GM19240 (cell line): ENCODE measurements around the gene RNF149.
"Not testable (repeated sequence)": the region's sequence is repeated elsewhere in the genome, so short reads cannot be mapped to it uniquely, and the experiment has no call there.

Source experiments
- DNase-seq: peaks from one replicate; pipeline ENCODE4 v3.0.0; 2011; ENCODE audit warnings: low spot score; ENCODE audit not compliant: insufficient read length

Gene RNF149, protein sequence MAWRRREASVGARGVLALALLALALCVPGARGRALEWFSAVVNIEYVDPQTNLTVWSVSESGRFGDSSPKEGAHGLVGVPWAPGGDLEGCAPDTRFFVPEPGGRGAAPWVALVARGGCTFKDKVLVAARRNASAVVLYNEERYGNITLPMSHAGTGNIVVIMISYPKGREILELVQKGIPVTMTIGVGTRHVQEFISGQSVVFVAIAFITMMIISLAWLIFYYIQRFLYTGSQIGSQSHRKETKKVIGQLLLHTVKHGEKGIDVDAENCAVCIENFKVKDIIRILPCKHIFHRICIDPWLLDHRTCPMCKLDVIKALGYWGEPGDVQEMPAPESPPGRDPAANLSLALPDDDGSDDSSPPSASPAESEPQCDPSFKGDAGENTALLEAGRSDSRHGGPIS

DNA sequence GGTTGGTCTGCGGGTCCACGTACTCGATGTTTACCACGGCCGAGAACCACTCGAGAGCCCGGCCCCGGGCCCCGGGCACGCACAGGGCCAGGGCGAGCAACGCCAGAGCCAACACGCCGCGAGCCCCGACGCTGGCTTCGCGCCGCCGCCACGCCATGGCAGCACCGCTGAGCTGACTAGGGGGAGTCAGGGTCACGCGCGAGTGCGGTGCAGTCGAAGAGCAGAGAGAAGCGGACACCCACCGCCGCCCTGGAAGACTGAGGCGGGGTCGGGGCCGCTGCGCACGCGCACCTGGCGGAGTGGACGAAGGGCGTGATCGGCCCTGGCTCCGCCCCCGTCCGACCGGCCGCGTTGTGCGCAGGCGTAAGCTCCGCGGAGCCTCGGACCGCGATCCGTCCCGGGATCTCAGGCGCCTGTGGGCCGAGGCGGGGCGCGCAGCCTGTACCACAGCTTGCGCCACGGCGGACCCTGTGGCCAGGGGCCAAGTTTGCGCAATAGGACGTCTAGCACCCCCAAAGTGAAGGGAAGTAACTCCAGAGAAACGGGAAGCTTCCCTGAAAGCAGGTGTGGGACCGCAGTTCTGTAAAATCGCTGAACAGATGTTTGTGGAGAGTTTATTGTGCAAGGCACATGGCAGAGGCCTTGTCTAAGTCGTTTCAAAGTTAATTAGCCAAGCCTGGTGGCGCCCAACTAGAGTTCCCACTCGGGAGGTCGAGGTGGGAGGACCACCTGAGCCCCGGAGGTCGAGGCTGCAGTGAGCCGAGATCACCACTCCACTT is at the start of gene RNF149:
TSS of gene RNF149 (minus strand) at position 270 of the 779 bp plus-strand sequence. CDS start at position 157, 113 bp downstream.
- peak; percentile 79 for DNase-seq

DNA sequence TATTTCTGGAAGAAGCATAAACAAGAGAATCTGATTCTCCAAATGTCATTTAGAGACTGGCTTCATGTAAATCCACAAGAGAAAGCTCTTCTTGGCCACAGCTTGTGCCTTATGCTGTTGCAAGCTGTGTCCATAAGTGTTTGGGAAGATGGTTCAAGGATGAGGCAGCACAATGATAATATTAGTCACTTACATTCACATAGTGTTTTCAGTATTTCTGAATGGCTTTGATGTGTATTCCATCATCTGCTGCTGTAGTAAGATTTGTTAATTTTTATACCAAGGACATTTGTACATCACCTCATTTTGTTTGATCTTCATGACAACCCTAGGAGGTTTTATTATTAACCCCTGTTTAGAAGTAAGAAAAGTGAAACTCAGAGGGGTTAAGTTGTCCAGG is 48.9 kb upstream of the RNF149 start:
- no peak for DNase-seq

DNA sequence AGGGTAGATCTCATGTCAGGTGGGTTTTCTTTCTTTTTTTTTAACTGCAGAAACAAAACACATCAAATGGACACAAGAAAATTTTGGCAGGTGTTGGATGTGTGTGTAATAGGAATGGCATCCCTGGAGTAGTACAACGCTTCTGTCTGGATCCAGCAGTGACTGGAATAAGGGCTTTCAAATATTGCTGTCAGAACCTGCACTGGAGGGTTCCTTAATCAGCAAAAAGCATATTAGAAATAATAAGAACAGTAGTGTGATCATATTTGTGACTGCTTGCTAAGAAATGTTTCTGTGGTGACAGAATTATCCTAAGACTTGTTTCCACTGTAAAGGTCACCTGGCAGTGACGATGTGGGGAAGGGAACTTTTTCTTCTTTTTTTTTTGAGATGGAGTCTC is 48.0 kb upstream of the RNF149 start:
- no peak for DNase-seq

DNA sequence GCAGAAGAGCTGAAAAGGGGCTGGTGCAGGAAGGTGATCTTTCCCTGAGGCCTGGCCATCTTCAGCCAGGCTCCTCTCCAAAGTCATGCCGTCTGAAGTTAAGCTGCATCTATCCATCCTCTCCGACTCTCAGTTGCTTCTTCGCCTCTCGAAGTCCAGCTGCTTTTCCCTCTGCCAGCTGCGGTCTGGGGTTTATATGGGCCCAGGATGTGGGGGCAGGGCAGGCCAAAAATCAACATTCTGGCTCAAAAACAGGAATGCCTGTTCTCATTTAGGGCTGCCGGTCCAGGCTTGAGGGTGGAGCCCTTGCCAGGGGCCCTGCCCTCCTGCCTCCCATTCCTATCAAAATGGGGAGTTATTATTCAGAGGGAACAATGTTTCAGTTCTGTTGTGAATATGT is 47.6 kb upstream of the RNF149 start:
- DNase-seq, result no peak

DNA sequence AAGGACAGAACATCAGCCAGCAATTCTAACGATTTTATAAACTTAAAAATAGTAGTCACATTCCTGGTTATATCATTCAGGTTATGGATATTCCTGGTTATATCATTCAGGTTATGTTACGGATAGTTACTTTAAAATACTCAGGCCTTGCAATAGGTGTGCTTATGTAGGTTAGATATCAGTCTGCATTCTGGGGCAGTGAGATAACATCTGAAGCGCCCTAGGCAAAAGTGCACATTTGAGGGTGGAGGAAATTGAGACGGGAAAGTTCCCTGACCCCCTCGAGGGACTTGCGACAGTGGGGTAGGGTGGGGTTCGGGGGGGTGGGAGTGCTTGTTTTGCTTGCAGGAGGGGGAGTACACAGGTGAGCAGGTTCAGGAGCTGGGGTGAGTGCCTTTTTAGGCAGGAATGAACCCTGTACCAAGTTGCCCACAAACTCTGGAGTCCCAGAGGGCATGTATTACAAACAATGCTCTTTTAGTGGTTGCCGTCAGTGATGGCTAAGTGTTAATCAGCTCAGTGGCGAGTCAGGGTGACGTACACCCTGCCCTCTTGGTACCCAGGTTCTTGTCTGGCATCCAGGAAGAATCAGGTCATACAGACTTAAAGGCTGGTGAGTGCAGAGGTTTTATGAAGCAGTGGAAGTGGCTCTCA is 47.0 kb upstream of the RNF149 start:
- no peak for DNase-seq

DNA sequence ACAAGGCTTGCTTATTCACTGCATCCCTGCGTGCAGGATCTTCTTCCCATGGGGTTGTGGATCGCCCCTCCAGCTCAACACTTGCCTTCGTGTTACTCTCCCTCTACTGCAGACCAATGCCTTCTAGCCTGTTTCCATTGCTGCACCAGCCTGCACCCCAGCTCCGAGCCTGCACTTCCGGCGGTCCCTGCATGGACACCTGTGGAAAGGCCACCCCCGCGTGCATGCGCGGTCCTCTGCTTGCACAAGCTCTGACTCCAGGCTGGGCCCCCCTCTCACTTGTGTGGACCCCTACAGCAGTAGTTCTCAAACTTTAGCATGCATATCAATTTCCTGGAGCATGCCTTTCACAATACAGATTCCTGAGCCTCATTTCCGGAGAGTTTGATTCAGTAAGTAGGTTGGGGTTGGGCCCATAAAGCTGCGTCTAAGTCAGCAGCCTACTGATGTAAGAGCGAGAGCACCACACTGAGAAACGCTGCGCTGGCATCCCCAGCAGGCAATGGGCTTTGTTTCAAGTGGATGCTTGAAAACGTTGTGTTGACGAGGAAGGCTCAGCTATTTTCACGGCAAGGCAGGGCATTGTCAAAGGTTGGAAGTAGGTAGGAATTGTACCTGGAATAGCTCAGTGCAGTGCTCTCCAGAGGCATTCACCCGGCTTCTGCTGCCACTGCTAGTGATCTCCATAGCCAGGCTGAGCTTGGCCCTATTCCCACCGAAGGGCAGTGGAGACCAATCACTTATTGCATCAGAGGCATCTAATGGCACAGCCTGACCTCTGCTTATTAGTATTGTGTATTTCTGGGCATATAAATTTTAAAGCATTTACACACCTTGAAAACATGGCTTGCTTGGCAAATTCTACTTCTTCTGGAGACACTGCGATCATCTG is 46.2 kb upstream of the RNF149 start:
- no peak for DNase-seq

DNA sequence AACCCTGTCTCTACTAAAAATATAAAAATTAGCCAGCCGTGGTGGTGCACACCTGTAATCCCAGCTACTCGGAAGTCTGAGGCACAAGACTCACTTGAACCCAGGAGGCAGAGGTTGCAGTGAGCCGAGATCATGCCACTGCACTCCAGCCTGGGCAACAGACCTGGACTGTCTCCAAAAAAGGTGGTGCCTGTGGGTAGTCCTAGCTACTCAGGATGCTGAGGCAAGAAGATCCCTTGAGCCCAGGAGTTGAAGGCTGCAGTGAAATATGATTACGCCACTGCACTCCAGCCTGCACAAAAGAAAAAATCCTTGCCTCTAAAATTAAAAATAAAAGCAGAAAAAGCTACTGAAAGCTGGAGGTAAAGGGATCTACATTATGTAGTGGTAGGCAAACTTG is 44.1 kb upstream of the RNF149 start:
- DNase-seq, result not testable (repeated sequence)

DNA sequence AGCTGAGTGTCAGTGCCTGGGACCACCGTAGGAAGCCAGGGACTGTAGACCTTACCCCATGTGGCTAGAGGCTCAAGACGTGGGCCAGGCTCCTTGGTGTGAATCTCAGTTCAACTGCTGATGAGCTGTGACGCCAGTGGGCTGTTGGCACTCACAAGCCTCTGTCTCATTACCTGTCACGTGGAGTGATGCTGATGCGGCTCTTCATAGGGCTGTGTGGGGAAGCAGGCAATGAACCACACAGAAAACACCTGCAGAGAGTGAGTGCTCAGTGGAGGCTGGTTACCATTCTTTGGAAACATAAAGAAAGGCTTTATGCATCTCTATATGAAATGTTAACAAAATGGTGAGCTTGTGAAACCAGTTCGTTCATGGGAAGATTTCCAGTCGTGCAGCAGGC is 42.7 kb upstream of the RNF149 start:
- no peak for DNase-seq

DNA sequence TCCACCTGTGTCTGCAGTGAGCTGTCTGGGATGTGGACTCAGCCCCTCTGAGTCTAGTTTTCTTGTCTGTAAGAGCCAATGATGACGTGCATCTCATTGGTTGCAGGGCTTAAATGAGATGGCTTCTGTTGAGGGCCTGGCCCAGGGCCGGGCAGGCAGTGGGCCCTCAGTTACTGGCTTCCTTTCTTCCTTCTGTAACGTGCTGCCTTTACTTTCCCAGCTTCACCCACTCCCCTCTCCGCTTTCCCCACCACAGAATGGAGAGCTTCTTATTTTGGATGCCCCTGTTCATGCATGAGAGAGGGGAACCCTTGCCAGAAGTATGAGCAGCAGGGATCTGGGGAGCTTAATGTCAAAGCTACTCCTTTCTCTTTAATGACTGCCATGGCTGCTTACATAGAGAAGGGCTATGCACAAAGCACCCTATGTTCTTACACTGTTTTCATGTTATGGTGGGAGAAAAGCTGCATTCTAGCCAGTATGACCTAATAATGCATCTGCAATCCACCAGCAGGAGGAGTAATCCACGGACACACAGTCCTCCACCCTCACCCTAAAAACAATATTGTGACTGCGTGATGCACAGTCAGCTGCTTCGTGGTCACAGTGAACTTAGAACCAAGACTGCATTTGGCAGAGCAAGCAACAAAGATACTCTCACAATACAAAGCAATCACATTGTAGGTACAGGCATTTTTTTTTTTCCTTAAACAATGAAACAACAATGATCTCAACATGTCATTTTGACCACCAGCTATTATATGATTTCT is 41.6 kb upstream of the RNF149 start:
- DNase-seq, result no peak

DNA sequence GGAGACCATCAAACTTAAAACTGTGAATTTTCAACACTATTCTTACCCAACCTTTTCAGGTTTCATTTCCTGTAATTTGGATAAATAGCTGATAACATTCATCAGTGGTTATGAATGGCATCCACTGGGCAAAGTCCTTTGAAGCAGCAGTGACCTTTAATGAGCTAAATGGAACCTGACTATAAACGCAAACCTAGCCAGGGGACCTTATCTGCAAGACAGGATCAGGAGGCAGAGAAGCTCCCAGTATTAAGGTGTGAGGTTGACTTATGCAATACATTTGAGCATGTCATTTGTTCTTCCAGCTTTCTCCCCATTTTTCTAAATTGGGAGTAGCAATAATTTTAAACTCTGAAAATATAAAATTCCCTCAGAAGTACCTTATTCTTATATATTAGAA is 40.4 kb upstream of the RNF149 start:
- DNase-seq, result no peak

DNA sequence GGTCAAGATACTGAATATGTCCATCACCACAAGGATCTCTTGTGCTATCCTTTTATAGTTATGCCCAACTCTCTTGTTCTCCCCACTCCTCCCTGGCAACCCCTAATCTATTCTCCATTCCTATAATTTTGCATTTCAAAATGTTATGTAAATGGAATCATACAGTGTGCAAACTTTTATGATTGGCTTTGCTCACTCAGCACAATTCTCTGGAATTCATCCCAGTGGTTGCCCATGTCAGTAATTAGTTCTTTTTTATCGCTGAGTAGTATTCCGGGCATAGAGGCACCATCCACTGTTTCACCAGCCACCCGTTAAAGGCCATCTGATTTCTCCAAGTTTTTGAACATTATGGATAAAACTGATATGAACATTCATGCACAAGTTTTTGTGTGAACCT is 38.4 kb upstream of the RNF149 start:
- no peak for DNase-seq

DNA sequence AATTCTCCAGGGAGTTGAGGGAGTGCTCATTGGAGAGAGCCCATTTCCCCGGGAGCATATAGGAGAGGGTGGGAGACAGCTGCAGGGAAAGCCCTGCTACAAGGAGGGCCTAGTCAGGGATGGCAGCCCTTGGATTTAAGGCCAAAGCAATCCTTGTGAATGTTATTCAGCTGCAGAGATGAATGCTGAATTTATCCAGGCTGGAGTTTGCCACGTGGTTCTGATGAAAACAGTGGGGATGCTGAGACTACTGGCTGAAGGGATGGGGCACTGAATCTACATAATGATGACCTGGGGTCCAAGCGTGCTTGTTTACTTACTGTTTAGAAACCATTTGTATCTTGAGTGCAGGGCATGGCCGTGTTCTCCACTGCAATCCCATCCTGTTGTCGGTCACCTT is 35.6 kb upstream of the RNF149 start:
- DNase-seq, result no peak

DNA sequence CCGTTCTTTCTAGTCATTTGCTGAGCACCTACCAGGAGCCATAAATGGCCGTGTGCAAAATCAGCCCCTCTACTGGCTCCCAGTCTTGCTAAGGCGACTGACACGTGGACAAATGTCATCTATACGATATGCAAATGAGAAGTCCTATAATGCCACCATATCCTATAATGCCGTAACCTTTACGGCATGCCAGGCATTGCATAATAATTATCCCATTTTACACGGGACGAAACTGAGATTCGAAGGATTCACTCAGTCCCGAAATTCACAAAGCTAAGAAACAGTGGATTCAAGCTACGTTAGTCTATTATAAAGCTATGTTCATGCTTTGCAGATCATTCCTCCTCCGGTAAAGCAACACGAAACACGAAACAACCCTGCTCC is 34.1 kb upstream of the RNF149 start:
- no peak for DNase-seq

DNA sequence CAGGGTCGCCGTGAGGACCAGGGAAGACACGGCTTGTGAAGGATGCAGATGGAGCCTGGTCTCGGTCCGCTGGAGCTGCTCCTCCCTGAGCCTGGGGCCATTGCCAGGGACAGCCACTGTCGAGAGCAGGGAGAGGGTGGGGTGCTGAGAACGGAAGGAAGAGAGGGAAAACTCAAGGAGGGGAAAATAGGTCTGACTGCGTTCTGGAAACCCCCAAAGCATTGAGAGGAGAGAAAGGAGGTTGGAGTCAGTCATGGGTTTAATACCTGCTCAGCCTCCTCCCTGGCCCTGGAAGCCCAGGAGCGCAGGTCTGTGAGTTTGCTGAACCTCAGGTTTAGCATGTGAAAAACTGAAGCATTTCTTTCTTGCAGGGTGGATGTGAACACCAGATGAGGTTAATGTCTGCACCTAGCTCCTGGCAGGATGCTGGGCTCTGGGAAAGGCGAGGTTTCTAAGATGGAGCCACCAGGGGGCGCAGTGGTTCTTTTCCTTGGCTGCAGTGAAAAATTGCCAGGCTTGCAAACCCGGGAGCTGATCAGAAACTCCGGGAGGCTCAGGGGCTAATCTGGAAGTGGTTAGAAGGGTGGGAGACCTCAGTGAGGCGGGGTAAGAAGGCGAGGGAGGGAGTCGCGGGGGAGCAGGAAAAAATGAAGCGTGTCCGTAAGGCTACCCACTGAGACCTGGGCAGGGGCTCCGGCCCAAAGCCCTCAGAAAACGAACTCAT is 33.6 kb upstream of the RNF149 start:
- DNase-seq, result peak; percentile 35

DNA sequence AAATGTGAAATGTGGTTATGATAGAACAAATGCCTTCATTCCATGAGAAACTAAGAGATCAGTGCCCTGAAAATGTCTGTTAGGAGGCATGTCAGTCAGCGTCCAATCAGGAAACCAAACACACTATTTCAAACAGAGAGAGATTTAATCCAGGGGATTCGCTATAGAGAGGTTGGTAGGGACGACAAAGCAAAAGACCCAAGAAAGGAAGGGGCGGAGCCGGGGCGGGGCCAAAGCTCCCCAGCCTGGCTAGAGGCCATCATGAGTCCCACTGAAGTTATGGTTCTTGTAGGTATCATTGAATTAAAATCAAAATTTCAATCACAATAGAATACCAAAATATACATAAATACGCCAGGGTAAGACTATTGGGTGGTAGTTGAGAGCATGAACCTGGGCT is 32.9 kb upstream of the RNF149 start:
- DNase-seq, result no peak

DNA sequence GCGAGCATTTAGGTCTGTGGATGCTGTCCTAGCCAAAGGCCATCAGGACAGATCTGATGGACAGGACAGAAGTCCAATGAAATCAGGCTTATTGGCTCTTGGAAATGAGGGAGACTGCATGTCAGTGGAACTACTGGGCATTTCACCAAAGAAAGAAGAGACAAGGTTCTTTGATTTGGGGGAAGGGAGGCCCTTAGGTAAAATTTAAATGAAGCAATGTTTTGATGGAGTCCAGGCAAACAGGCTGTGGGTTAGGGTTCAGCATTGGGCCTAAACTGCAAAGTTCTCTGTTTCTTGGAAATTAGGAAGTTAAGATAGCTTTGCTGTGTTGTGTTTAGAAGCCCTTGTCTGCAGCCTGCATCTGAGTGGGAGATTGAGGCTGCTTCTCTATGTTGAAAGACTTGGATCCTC is 31.6 kb upstream of the RNF149 start:
- no peak for DNase-seq

DNA sequence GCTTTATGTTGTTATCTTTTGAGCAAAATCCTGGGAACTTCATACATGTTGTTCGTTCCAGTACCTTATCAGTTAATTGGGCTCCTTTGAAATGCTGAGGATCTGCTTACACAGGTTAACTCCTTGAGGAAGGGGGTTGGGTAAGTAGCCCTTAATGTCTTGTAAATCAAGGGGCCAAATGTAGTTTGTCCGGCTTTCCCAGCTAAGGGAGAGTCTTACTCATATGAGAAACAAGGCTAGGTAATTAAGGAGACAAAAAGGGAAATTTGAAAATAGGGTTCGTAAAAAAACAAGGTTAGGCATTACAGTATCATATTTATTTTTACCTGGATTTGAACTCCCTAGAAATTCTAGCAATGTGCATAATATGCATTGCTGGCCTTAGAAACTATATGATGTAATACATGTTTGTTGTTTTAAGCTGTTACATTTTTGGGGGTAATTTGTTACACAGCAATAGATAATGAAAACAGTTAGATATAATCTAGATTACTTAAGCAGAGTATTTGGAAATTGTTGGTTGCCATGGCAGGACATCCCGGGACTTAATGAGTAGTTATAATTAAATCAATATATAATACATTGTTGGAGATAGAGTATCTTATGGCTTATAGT is 30.9 kb upstream of the RNF149 start:
- no peak for DNase-seq

DNA sequence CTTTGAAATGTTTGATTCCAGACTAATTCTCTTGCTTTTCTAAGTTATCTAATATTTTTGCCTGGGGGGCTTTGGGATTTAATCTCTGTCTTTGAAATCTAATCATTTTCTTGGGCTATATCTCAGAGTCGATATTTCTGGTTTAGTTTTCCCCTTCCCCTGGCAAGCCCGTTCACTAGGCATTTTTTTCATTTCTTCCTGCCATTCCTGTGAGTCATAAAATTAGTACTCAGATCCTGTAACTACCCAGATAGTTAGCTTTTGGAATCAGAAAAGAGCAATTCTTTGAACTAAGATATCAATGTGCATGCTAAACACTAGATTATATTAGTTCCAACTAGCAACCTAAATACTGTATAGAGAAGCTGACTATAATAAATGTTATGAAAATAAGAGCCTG is 29.4 kb upstream of the RNF149 start:
- no peak for DNase-seq
